B cell (primary cell): ENCODE data around the gene ZNF646. TPM values are rescaled to one million over a fixed set of nuclear protein-coding genes. Genes with fewer than 3 reads are reported as not detected.

ENCODE experiments used
- ATAC-seq: fragments of 200-7000 bp; cut with Tn5 transposase; one replicate; pipeline ENCODE4 v1.10.0; 2021; ENCODE audit warnings: low read depth, mild to moderate bottlenecking, moderate number of reproducible peaks, moderate library complexity
- CTCF ChIA-PET: fragments of 350-600 bp; sonication (Branson Sonifier 250); formaldehyde crosslinking; loops from one replicate; lab custom pipeline; 2021; ENCODE audit warnings: antibody characterized with exemption, inconsistent platforms; lab: Charles Lee
- POLR2A ChIA-PET: fragments of 350-600 bp; sonication (Branson Sonifier 250); formaldehyde crosslinking; loops from one replicate; lab custom pipeline; 2021; ENCODE audit warnings: antibody characterized with exemption; lab: Charles Lee
- DNase-seq: peaks from one replicate; pipeline ENCODE4 v3.0.0; 2013
- H2AFZ ChIP-seq: 2 replicates; pipeline ENCODE4 v1.6.1; 2012; ENCODE audit warnings: mild to moderate bottlenecking, low read depth, low read length; ENCODE audit not compliant: insufficient read depth, poor library complexity, severe bottlenecking
- H3K27ac ChIP-seq, 2 donors: 1 replicate in 1 of 2; 2 replicates in 1 of 2; pipeline ENCODE4 v1.5.1; 2012 to 2013; ENCODE audit warnings: low read length in 2 of 2, mild to moderate bottlenecking in 2 of 2, moderate library complexity in 1 of 2
- H3K27me3 ChIP-seq, 4 experiments: fragments of 200-600 bp in 1 of 4; sonication (generic) in 1 of 4; replicated peaks in 1 of 4; 1 replicate in 2 of 4; 2 replicates in 2 of 4; pipeline versions ENCODE4 v1.6.1 to v1.7.0; 2013 to 2016; ENCODE audit warnings: low read length in 3 of 4, mild to moderate bottlenecking in 2 of 4, mixed read lengths in 1 of 4, moderate library complexity in 1 of 4; ENCODE audit not compliant: insufficient read depth in 4 of 4, control insufficient read depth in 3 of 4; ENCODE audit errors: control extremely low read depth in 1 of 4
- H3K36me3 ChIP-seq, 2 experiments: replicated peaks in 1 of 2; 1 replicate in 1 of 2; 2 replicates in 1 of 2; pipeline versions ENCODE4 v1.6.1 to v1.7.1; 2013; ENCODE audit warnings: low read length in 1 of 2; ENCODE audit not compliant: insufficient read depth in 2 of 2, control insufficient read depth in 1 of 2; ENCODE audit errors: control extremely low read depth in 1 of 2, extremely low read depth in 1 of 2
- H3K4me1 ChIP-seq, 2 donors: fragments of 200-600 bp in 1 of 2; sonication (generic) in 1 of 2; 1 replicate in 1 of 2; 2 replicates in 1 of 2; pipeline versions ENCODE4 v1.5.1 to v1.6.1; 2013 to 2017; ENCODE audit warnings: low read length in 2 of 2; ENCODE audit not compliant: control insufficient read depth in 2 of 2, insufficient read depth in 2 of 2
- H3K4me2 ChIP-seq: replicated peaks from 2 replicates; pipeline ENCODE3; 2012; ENCODE audit warnings: mild to moderate bottlenecking, low read depth, low read length; ENCODE audit not compliant: poor library complexity, severe bottlenecking
- H3K4me3 ChIP-seq, 5 experiments: fragments of 200-600 bp in 1 of 5; sonication (generic) in 1 of 5; 1 replicate in 3 of 5; 2 replicates in 2 of 5; pipeline versions ENCODE4 v1.5.1 to v1.7.0; 2011 to 2016; ENCODE audit warnings: low read length in 4 of 5, mild to moderate bottlenecking in 4 of 5, low read depth in 2 of 5, control low read depth in 1 of 5, moderate library complexity in 1 of 5; ENCODE audit not compliant: insufficient read depth in 1 of 5; ENCODE audit errors: control extremely low read depth in 1 of 5, extremely low read depth in 1 of 5
- H3K79me2 ChIP-seq: fragments of 200-600 bp; sonication (generic); one replicate; pipeline ENCODE4 v1.6.0; 2016; ENCODE audit warnings: low read length; ENCODE audit not compliant: control insufficient read depth, insufficient read depth
- H3K9ac ChIP-seq: fragments of 200-600 bp; sonication (generic); 2 replicates; pipeline ENCODE4 v1.6.1; 2017; ENCODE audit warnings: mild to moderate bottlenecking, low read length, moderate library complexity
- H3K9me3 ChIP-seq, 3 donors: one replicate each; pipeline versions ENCODE4 v1.6.1 to v1.7.1; 2013; ENCODE audit warnings: low read length in 2 of 3; ENCODE audit not compliant: control insufficient read depth in 2 of 3, insufficient read depth in 1 of 3; ENCODE audit errors: control extremely low read depth in 1 of 3
- H4K20me1 ChIP-seq: 2 replicates; pipeline ENCODE4 v1.6.0; 2012; ENCODE audit warnings: mild to moderate bottlenecking, low read length; ENCODE audit not compliant: insufficient read depth, control insufficient read depth, poor library complexity, severe bottlenecking
- H3K27ac Mint-ChIP-seq: one replicate; pipeline ENCODE4 v1.8.0; 2021; ENCODE audit warnings: mixed read lengths
- H3K27me3 Mint-ChIP-seq: one replicate; pipeline ENCODE4 v1.8.0; 2021; ENCODE audit warnings: mixed read lengths
- H3K4me1 Mint-ChIP-seq: one replicate; pipeline ENCODE4 v1.8.0; 2021; ENCODE audit warnings: mixed read lengths
- H3K4me3 Mint-ChIP-seq: one replicate; pipeline ENCODE4 v1.8.0; 2021; ENCODE audit warnings: mixed read lengths
- H3K9me3 Mint-ChIP-seq: one replicate; pipeline ENCODE4 v1.8.0; 2022; ENCODE audit warnings: mixed read lengths; ENCODE audit not compliant: insufficient read depth
- CTCF ChIP-seq: fragments of 200-600 bp; IDR thresholded peaks from one replicate; pipeline ENCODE4 v1.8.0; 2022; ENCODE audit warnings: antibody characterized with exemption, mild to moderate bottlenecking
- EZH2 ChIP-seq: IDR thresholded peaks from 2 replicates; pipeline ENCODE4 v1.6.1; 2012; ENCODE audit warnings: borderline replicate concordance, low read depth, mild to moderate bottlenecking, moderate library complexity, low read length; ENCODE audit not compliant: insufficient read depth, poor library complexity, severe bottlenecking
- WGBS: methylation state at CpG from one replicate; pipeline ENCODE4 v1.1.5; 2013; ENCODE audit warnings: missing lambda C conversion rate; ENCODE audit not compliant: insufficient coverage; 5-methylcytosine and 5-hydroxymethylcytosine counted together
- intact Hi-C: fragments of 100-400 bp; cut with micrococcal nuclease; formaldehyde crosslinking; loops from one replicate; pipeline ENCODE4 v1.10.0; 2022
- polyA plus RNA-seq: library from polyadenylated mRNA; depleted of rRNA; stranded (reverse); fragments of >200 nt; gene quantifications from 2 replicates; pipeline ENCODE4 v1.2.3, GENCODE V29; 2012
- total RNA-seq, 2 donors: library from RNA; stranded (reverse); fragments of 120-200 nt in 1 of 2; gene quantifications; 1 replicate in 1 of 2; 2 replicates in 1 of 2; pipeline versions ENCODE4 v1.2.3 to v1.2.4, GENCODE V29; 2013 to 2022

Gene ZNF646
- total and polyA plus RNA-seq, 2 donors (not counting 1 experiment from before 2014, with no cell fraction given), result 14.7 to 45.9 TPM

GRCh38 chr16:31073142-31073969, 866 bp upstream of the ZNF646 start:
- Mint-ChIP-seq H3K4me1 (peaks cover 38% of the 10 kb centered on the region), H3K27me3 (no peaks in the 10 kb centered on the region), H3K4me3 (peak overlapping the region; percentile 95), H3K9me3 (no peaks in the 10 kb centered on the region), H3K27ac (peak overlapping the region; percentile 96)
- H3K27me3 ChIP-seq, result no peaks in the 10 kb centered on the region
- intact Hi-C loops, result loop anchor here (1.0 to 5.0 kb wide), 2 partner anchors 76 to 1111 kb away; partner anchors contain the start of gene TMEM219
- H3K9ac ChIP-seq, result peak overlapping the region; percentile 89
- H4K20me1 ChIP-seq, result peaks cover 18% of the 10 kb centered on the region
- peak overlapping the region; percentile 78 to 89 for H3K27ac ChIP-seq
- H3K4me3 ChIP-seq, result peak overlapping the region; percentile 73 to 99 (median 91)
- DNase-seq, result peak; percentile 91
- TF ChIP-seq CTCF (no peak), EZH2 (no peak)
- peaks cover 48% of the 10 kb centered on the region for H3K79me2 ChIP-seq
- CTCF ChIA-PET, result interaction anchor here (1.0 to 2.1 kb wide), 10 partner anchors 19 to 309 kb away, joined by 3 to 18 read pairs (median 4); partner anchors contain the start of genes HSD3B7, KAT8 and STX4
- peak overlapping the region; percentile 94 for H2AFZ ChIP-seq
- peak; percentile 56 for ATAC-seq
- peaks cover 0 to 17% of the 10 kb centered on the region in 2 experiments for H3K36me3 ChIP-seq
- peak overlapping the region; percentile 78 for H3K4me2 ChIP-seq
- H3K4me1 ChIP-seq, result peaks cover 20 to 25% of the 10 kb centered on the region in 2 donors
- H3K9me3 ChIP-seq, result peaks cover 0 to 3% (median 0%) of the 10 kb centered on the region in 3 donors
- under 1% methylated on average over 83 of the region's 83 CpGs for WGBS
- POLR2A ChIA-PET, result interaction anchor here (0.8 to 2.4 kb wide), 12 partner anchors 11 to 800 kb away, joined by 3 to 28 read pairs (median 6); partner anchors contain the start of genes ARMC5, FUS, KAT8 and SETD1A
